ENCODE results near the gene CEACAM1. TPM values are rescaled to one million over a fixed set of nuclear protein-coding genes. Genes with fewer than 3 reads are reported as not detected.

Gene CEACAM1
- total and polyA plus RNA-seq, 5 donors from 2014 or later: 4.0 to 7.0 (median 5.1) TPM

GRCh38 chr19:42516771-42517170 lies 11.5 kb downstream of the CEACAM1 start:
- Histone ChIP-seq H3K36me3 (ENCODE audit: control insufficient read depth, insufficient read depth, low read length) (peaks cover 16% of the 10 kb centered on the region), H3K27ac (ENCODE audit: insufficient read depth, low read length, poor library complexity, severe bottlenecking) (no peak overlapping the region), H3K4me1 (ENCODE audit: control insufficient read depth, insufficient read depth, low read length, poor library complexity, severe bottlenecking) (peaks cover 3% of the 10 kb centered on the region), H3K27me3 (ENCODE audit: control insufficient read depth, insufficient read depth, low read length) (no peaks in the 10 kb centered on the region), H3K4me3 (ENCODE audit: low read depth, low read length) (no peak overlapping the region), H3K9me3 (ENCODE audit: control insufficient read depth in 2 of 2, low read length in 2 of 2) (no peaks in the 10 kb centered on the region)
- Mint-ChIP-seq H3K27me3 (no peaks in the 10 kb centered on the region), H3K36me3 (peaks cover 39% of the 10 kb centered on the region), H3K4me3 (no peak overlapping the region), H3K4me1 (peaks cover 11 to 54% (median 34%) of the 10 kb centered on the region in 4 donors), H3K9me3 (no peaks in the 10 kb centered on the region), H3K27ac (peak overlapping the region in 1 of 3 donors; percentile 31)
- ATAC-seq (ENCODE audit: low read depth in 2 of 2) (no peak), DNase-seq (no peak)

GRCh38 chr19:42515241-42515832 lies 12.9 kb downstream of the CEACAM1 start:
- H3K27me3 ChIP-seq (ENCODE audit: control insufficient read depth, insufficient read depth, low read length): no peaks in the 10 kb centered on the region

GRCh38 chr19:42514449-42514848 lies 13.8 kb downstream of the CEACAM1 start:
- Histone ChIP-seq H3K27ac (ENCODE audit: insufficient read depth, low read length, poor library complexity, severe bottlenecking) (no peak overlapping the region), H3K4me3 (ENCODE audit: low read depth, low read length) (no peak overlapping the region), H3K4me1 (ENCODE audit: control insufficient read depth, insufficient read depth, low read length, poor library complexity, severe bottlenecking) (peaks cover 3% of the 10 kb centered on the region), H3K36me3 (ENCODE audit: control insufficient read depth, insufficient read depth, low read length) (peaks cover 16% of the 10 kb centered on the region), H3K27me3 (ENCODE audit: control insufficient read depth, insufficient read depth, low read length) (no peaks in the 10 kb centered on the region), H3K9me3 (ENCODE audit: control insufficient read depth in 2 of 2, low read length in 2 of 2) (no peaks in the 10 kb centered on the region)
- no peak overlapping the region for H3K4me3 Mint-ChIP-seq
- peaks cover 11 to 56% (median 30%) of the 10 kb centered on the region in 4 donors for H3K4me1 Mint-ChIP-seq
- H3K9me3 Mint-ChIP-seq: no peaks in the 10 kb centered on the region
- H3K36me3 Mint-ChIP-seq: peaks cover 37% of the 10 kb centered on the region
- peak in 1 of 2 donors; percentile 70 for ATAC-seq (ENCODE audit: low read depth in 2 of 2)
- no peak overlapping the region for H3K27ac Mint-ChIP-seq
- no peaks in the 10 kb centered on the region for H3K27me3 Mint-ChIP-seq
- DNase-seq: peak in 1 of 3 donors; percentile 62

More at GRCh38 chr19:42515241-42515832, 12.9 kb downstream of the CEACAM1 start:
- H3K9me3 Mint-ChIP-seq: no peaks in the 10 kb centered on the region
- ATAC-seq (ENCODE audit: low read depth in 2 of 2): no peak
- H3K4me1 ChIP-seq (ENCODE audit: control insufficient read depth, insufficient read depth, low read length, poor library complexity, severe bottlenecking): peaks cover 3% of the 10 kb centered on the region
- H3K36me3 ChIP-seq (ENCODE audit: control insufficient read depth, insufficient read depth, low read length): peaks cover 16% of the 10 kb centered on the region
- no peak overlapping the region for H3K4me3 ChIP-seq (ENCODE audit: low read depth, low read length)
- H3K36me3 Mint-ChIP-seq: peaks cover 37% of the 10 kb centered on the region
- H3K27ac ChIP-seq (ENCODE audit: insufficient read depth, low read length, poor library complexity, severe bottlenecking): no peak overlapping the region
- no peak for DNase-seq
- no peaks in the 10 kb centered on the region for H3K27me3 Mint-ChIP-seq
- H3K4me3 Mint-ChIP-seq: peak overlapping the region in 1 of 4 donors; percentile 83
- H3K9me3 ChIP-seq (ENCODE audit: control insufficient read depth in 2 of 2, low read length in 2 of 2): no peaks in the 10 kb centered on the region
- peaks cover 11 to 56% (median 30%) of the 10 kb centered on the region in 4 donors for H3K4me1 Mint-ChIP-seq
- peak overlapping the region in 2 of 3 donors; percentile 46 to 65 for H3K27ac Mint-ChIP-seq

GRCh38 chr19:42512743-42513304 lies 15.5 kb downstream of the CEACAM1 start:
- H3K27me3 ChIP-seq (ENCODE audit: control insufficient read depth, insufficient read depth, low read length): no peaks in the 10 kb centered on the region
- peak overlapping the region in 1 of 3 donors; percentile 21 for H3K27ac Mint-ChIP-seq
- H3K36me3 ChIP-seq (ENCODE audit: control insufficient read depth, insufficient read depth, low read length): peaks cover 12% of the 10 kb centered on the region
- no peak overlapping the region for H3K27ac ChIP-seq (ENCODE audit: insufficient read depth, low read length, poor library complexity, severe bottlenecking)
- H3K4me3 ChIP-seq (ENCODE audit: low read depth, low read length): no peak overlapping the region
- H3K4me1 Mint-ChIP-seq: peaks cover 11 to 49% (median 24%) of the 10 kb centered on the region in 4 donors
- DNase-seq: no peak
- peaks cover 38% of the 10 kb centered on the region for H3K36me3 Mint-ChIP-seq
- ATAC-seq (ENCODE audit: low read depth in 2 of 2): no peak
- peaks cover 3% of the 10 kb centered on the region for H3K4me1 ChIP-seq (ENCODE audit: control insufficient read depth, insufficient read depth, low read length, poor library complexity, severe bottlenecking)
- peak overlapping the region in 1 of 4 donors; percentile 23 for H3K4me3 Mint-ChIP-seq
- H3K9me3 ChIP-seq (ENCODE audit: control insufficient read depth in 2 of 2, low read length in 2 of 2): no peaks in the 10 kb centered on the region
- no peaks in the 10 kb centered on the region for H3K9me3 Mint-ChIP-seq
- H3K27me3 Mint-ChIP-seq: no peaks in the 10 kb centered on the region

GRCh38 chr19:42512130-42512636 lies 16.1 kb downstream of the CEACAM1 start:
- Mint-ChIP-seq H3K36me3 (peaks cover 34% of the 10 kb centered on the region), H3K27ac (peak overlapping the region in 1 of 3 donors; percentile 46), H3K4me1 (peaks cover 11 to 43% (median 19%) of the 10 kb centered on the region in 4 donors), H3K27me3 (no peaks in the 10 kb centered on the region), H3K9me3 (no peaks in the 10 kb centered on the region), H3K4me3 (peak overlapping the region in 1 of 4 donors; percentile 44)
- Histone ChIP-seq H3K4me3 (ENCODE audit: low read depth, low read length) (no peak overlapping the region), H3K27ac (ENCODE audit: insufficient read depth, low read length, poor library complexity, severe bottlenecking) (no peak overlapping the region), H3K4me1 (ENCODE audit: control insufficient read depth, insufficient read depth, low read length, poor library complexity, severe bottlenecking) (peaks cover 3% of the 10 kb centered on the region), H3K27me3 (ENCODE audit: control insufficient read depth, insufficient read depth, low read length) (no peaks in the 10 kb centered on the region), H3K36me3 (ENCODE audit: control insufficient read depth, insufficient read depth, low read length) (peaks cover 9% of the 10 kb centered on the region), H3K9me3 (ENCODE audit: control insufficient read depth in 2 of 2, low read length in 2 of 2) (no peaks in the 10 kb centered on the region)
- ATAC-seq (ENCODE audit: low read depth in 2 of 2): no peak
- DNase-seq: peak in 1 of 3 donors; percentile 39

GRCh38 chr19:42511340-42511739 lies 16.9 kb downstream of the CEACAM1 start:
- DNase-seq (no peak), ATAC-seq (ENCODE audit: low read depth in 2 of 2) (no peak)
- H3K4me3 ChIP-seq (ENCODE audit: low read depth, low read length): no peak overlapping the region
- Mint-ChIP-seq H3K36me3 (peaks cover 34% of the 10 kb centered on the region), H3K9me3 (no peaks in the 10 kb centered on the region), H3K27ac (peak overlapping the region in 2 of 3 donors; percentile 1 to 21), H3K4me3 (no peak overlapping the region), H3K27me3 (no peaks in the 10 kb centered on the region), H3K4me1 (peaks cover 11 to 40% (median 18%) of the 10 kb centered on the region in 4 donors)
- peaks cover 3% of the 10 kb centered on the region for H3K4me1 ChIP-seq (ENCODE audit: control insufficient read depth, insufficient read depth, low read length, poor library complexity, severe bottlenecking)
- H3K27ac ChIP-seq (ENCODE audit: insufficient read depth, low read length, poor library complexity, severe bottlenecking): no peak overlapping the region
- H3K27me3 ChIP-seq (ENCODE audit: control insufficient read depth, insufficient read depth, low read length): no peaks in the 10 kb centered on the region
- no peaks in the 10 kb centered on the region for H3K9me3 ChIP-seq (ENCODE audit: control insufficient read depth in 2 of 2, low read length in 2 of 2)
- peaks cover 9% of the 10 kb centered on the region for H3K36me3 ChIP-seq (ENCODE audit: control insufficient read depth, insufficient read depth, low read length)

- H3K4me3 Mint-ChIP-seq: no peak overlapping the region
- no peak for ATAC-seq (ENCODE audit: low read depth in 2 of 2)
- H3K9me3 Mint-ChIP-seq: no peaks in the 10 kb centered on the region
Measured at GRCh38 chr19:42508892-42509444, 19.3 kb downstream of the CEACAM1 start.

More at GRCh38 chr19:42508892-42509444, 19.3 kb downstream of the CEACAM1 start:
- H3K36me3 Mint-ChIP-seq: peaks cover 38% of the 10 kb centered on the region
- no peaks in the 10 kb centered on the region for H3K4me1 ChIP-seq (ENCODE audit: control insufficient read depth, insufficient read depth, low read length, poor library complexity, severe bottlenecking)
- no peaks in the 10 kb centered on the region for H3K9me3 ChIP-seq (ENCODE audit: control insufficient read depth in 2 of 2, low read length in 2 of 2)
- peaks cover 9% of the 10 kb centered on the region for H3K36me3 ChIP-seq (ENCODE audit: control insufficient read depth, insufficient read depth, low read length)
- H3K27ac ChIP-seq (ENCODE audit: insufficient read depth, low read length, poor library complexity, severe bottlenecking): no peak overlapping the region
- no peaks in the 10 kb centered on the region for H3K27me3 ChIP-seq (ENCODE audit: control insufficient read depth, insufficient read depth, low read length)
- H3K4me1 Mint-ChIP-seq: peaks cover 2 to 35% (median 11%) of the 10 kb centered on the region in 4 donors
- no peaks in the 10 kb centered on the region for H3K27me3 Mint-ChIP-seq
- peak overlapping the region in 2 of 3 donors; percentile 53 to 68 for H3K27ac Mint-ChIP-seq
- H3K4me3 ChIP-seq (ENCODE audit: low read depth, low read length): no peak overlapping the region
- no peak for DNase-seq

Data from CD4-positive, CD25-positive, alpha-beta regulatory T cell (primary cell).